Activated T-helper 9 cell treated with anti-CD3 and anti-CD28 coated beads, Interleukin-2, amount 50 U/mL, for 16 hours (primary cell): Measurements from ENCODE around the gene ANXA8.
"Not testable (repeated sequence)": the region's sequence is repeated elsewhere in the genome, so short reads cannot be mapped to it uniquely, and the experiment has no call there.

Experiments used
- DNase-seq: peaks from one replicate; pipeline ENCODE4 v3.0.0-alpha.2; 2020; ENCODE audit warnings: low read depth

ANXA8 gene, protein sequence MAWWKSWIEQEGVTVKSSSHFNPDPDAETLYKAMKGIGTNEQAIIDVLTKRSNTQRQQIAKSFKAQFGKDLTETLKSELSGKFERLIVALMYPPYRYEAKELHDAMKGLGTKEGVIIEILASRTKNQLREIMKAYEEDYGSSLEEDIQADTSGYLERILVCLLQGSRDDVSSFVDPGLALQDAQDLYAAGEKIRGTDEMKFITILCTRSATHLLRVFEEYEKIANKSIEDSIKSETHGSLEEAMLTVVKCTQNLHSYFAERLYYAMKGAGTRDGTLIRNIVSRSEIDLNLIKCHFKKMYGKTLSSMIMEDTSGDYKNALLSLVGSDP

DNA sequence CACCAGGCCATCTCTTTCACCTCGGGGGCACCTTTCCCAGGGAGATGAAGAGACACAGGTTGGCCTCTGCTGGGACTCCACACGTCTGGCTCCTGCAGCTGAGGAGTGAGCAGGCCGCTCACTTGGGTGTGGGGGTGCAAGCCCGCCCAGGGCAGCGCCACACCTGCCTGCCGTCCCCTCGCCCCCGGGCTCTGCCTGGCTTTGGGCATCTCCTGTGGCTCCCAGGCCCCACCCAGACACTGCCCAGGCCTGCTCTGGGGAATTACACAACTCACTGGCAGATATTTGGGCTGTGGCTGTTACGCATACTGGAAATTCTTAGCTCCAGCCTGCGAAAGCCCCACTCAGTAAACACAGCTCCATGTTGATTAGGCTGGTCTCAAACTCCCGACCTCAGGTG lies at the start of gene ANXA8:
ANXA8 (minus strand) TSS at position 193 of the 400 bp plus-strand sequence; CDS start at position 11, 182 bp downstream.
- DNase-seq = not testable (repeated sequence)

DNA sequence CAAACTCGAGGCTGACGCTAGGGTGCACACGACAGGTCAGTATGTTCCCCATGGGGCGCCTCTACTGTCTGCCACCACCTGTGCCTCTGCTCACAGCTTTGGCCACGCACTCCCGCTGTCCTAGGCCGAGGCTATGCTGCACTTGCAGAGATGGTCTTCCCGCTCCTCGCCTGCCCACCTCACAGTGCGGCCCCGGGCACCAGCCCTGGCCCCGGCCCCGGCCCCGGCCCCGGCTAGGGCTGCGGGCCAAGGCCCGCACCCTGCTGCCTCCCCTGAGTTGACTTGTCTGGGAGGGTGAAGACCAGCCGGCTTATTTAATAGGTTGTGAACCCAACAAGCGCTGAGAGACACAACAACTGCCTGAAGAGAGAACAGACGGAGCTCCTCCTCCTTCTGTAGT lies 39.6 kb upstream of the ANXA8 start, which contains the start of gene AGAP9:
AGAP9 (minus strand) TSS at position 164 of the 400 bp plus-strand sequence; CDS start at position 52, 112 bp downstream.
- DNase-seq = not testable (repeated sequence)

DNA sequence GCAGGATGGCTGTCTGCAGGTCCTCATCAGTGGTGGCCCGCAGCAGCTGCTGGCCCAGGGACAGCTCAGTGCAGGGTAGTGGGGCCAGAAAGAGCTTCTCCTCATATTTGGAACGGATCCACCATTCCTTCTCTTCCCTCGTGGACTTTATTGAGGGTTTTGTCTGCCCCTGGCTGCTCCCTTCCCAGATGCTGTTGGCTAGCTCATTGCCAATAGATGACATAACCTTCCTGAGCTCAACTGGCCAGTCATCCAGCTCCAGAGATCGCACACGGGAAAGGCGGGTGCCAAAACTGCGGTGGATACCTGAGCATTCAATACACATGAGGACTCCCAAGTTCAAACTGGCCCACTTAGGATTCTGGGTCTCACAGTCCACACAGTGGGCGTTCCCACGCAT lies 18.4 kb upstream of the ANXA8 start:
- DNase-seq = not testable (repeated sequence)

DNA sequence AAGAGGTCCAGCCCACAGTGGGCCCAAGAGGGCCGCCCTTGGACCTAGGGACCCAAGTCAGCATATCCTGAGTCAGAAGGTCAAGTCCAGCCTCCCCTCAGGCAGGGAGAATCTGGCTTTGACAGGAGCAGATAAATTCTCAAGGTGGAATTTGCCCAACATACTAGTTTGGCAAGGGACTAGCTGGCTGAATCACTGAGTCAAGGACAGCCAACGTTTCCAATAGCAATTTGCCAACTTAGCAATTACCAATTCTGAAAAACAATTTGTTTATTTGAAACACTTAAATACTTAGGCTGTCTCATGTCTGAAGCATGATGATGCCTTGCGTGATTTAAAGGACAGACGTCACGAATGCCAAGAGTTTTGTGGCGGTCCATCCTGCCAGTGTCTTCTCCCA lies 10.3 kb upstream of the ANXA8 start:
- DNase-seq = not testable (repeated sequence)

DNA sequence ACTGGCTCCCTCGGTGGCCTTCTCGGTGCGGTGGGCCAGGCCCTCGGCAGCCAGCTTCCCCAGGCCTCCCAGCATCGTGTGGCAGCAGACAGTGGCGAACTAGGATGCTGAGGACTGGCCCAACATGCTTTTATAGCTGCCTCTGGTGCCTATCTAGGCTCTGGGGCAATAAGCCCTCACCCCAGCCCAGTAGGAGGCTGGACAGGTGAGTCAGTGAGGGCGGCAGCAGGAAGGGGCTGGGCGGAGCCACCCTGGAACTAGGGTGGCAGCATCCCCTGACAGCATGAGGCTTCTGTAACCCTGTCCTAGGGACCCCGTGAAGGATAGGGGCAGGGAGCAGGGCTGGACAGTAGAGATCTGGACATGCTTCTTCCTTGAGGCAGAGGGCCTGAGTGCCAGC lies 7.7 kb upstream of the ANXA8 start, which contains the start of gene FAM25G:
FAM25G (minus strand) TSS at position 101 of the 400 bp plus-strand sequence; CDS start at position 75, 26 bp downstream.
- not testable (repeated sequence) for DNase-seq

DNA sequence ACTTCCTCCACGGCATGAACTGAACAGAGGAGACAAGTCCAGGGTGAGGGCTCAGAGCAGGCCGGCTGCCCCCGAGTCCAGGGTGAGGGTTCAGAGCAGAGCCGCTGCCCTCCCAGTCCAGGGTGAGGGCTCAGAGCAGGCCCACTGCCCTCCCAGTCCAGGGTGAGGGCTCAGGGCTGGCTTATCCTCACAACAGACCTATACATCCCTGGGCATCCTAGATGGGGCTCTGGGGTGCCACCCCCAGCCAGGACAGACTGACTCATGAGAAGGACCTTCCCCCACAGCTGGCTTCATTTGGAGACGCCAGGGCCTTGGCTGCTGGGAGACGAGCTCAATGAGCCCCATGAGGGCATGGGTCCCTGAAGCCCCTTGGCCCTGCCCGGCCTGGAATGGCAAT lies 5.7 kb upstream of the ANXA8 start:
- not testable (repeated sequence) for DNase-seq

DNA sequence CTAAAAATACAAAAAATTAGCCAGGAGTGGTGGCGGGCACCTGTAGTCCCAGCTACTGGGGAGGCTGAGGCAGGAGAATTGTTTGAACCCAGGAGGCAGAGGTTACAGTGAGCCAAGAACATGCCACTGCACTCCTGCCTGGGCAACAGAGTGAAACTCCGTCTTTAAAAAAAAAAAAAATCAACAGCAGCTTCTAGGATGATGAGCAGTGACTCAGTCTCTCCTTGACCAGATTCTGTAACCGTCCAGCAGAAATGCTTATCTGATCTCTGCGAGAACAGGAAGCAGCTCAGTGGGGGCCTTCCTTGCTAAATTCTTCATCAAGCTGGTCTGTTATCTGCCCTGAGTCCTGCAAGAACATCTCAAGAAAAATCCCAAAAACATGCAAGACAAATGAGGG lies 2.0 kb upstream of the ANXA8 start:
- DNase-seq = not testable (repeated sequence)

DNA sequence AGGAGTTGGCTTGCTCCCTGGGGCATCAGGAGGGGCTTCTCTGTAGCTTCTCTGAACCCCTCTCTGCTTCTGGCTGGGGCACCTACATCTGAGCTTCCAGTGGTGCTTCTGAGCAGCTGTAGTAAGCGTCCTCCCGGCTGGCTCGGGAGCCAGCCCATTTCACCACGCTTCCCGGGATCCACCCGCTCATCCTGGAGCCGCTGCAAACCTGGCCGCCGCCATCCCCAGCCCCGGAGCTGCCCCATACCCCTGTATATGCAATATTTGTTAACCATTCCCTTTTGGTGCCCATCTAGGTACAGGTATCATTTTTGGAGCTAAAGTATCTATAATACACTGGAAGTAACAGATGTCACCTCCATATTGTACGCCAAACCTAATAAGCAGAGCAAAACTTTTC lies 871 bp upstream of the ANXA8 start:
- not testable (repeated sequence) for DNase-seq

DNA sequence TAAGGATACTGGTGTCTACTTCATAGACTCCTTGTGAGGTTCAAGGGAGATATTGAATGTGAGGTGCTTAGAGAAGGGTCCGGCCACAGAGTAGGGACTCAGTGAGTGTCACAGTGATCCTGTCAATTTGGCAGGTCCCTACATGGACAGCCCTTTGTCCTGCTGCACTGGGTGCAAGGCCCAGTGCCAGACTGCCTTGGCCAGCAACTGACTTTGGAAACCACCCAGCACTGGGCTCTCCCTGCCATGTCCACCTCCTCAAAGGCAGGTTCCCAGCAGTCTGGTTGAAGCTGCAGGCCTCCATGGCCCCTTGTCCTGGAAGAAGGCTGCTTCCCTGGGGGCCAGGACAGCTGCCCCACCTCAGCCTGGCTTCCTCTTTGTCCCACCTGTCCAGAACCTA lies 1.5 kb downstream of the ANXA8 start:
- not testable (repeated sequence) for DNase-seq

DNA sequence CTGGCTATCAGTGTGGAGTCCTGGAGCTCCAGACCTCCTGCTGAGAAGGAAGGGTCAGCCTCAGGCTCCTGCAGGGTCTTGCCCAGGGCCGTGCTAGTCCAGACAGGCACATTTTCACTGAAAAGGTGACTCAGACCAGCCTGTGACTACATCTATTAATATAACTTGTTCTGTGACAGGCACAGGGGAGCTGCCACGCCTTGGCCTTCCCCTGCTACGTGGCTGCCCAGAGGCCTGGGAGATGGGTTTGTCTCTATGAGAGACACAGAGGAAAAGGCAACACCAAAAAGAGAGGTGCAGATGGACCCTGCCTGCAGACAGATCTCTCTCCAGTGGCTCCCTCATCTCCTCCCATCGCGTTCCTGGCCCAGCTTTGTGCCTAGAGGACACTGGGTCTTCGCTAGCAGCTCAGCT lies 2.1 kb downstream of the ANXA8 start:
- DNase-seq = not testable (repeated sequence)

DNA sequence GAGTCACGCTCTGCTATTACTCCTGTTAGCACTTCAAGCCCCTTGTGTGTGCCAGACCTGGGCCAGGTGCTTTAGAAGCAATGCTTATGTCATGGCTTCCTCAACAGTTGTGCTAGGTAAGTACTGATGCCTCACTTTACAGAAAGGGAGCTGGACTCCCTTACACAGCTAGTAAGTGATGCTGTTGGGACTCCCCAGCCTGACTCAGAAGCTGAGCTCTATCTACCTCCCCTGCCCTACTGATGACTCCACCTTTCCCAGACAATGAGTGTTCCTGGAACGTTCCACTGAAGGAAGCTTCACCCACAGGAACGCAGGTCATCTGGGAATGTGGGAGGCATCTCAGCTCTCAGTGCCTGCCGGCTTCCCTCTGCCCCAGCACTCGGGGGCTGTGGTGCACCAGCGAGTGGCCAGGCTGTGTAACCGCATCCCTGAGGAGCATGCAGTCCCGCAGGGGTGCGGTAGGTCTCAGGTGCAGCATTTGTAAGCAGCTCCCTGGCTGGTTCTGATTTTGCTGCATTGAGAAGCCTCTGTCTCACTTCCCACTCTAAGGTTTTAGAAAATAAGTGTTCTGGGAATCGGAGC lies 2.6 kb downstream of the ANXA8 start:
- not testable (repeated sequence) for DNase-seq

DNA sequence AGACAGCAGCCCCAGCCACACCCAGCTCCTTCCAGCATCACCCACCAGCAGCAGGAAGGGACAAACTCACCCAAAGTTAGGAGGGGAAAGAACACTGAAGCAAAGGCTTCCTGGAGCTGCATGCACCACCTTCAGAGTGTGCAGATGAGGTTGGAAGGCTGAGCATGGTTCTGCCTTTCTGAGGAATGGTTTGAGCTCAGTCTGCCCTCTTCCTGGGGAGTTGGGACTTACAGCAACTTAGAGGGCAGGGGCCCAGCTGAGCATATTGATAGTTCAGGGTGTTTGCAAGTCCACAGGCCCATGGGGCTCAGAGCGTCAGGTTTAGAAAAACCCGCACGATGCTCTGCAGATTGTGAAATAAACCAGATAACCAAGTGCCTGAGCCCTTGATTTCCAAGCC lies 3.8 kb downstream of the ANXA8 start:
- DNase-seq = not testable (repeated sequence)

DNA sequence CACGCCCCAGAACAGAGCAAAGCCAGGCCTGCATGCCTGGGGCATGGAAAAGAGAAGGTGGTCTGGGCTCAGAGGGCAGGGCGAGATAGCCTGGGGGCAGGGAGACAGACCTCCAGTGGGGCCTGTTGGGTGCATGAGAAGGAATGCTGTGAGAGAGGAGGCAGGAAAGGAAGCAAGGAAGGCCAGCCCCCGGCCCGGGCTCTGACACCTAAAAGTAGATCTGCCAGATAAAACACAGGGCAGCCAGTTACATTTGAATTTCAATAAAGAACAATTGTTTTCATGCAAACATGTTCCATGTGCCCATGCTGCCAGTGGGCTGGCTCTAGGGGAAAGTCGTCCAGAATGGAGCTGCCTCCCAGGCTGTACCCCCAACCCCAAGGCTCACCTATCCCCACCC lies 5.8 kb downstream of the ANXA8 start:
- not testable (repeated sequence) for DNase-seq

DNA sequence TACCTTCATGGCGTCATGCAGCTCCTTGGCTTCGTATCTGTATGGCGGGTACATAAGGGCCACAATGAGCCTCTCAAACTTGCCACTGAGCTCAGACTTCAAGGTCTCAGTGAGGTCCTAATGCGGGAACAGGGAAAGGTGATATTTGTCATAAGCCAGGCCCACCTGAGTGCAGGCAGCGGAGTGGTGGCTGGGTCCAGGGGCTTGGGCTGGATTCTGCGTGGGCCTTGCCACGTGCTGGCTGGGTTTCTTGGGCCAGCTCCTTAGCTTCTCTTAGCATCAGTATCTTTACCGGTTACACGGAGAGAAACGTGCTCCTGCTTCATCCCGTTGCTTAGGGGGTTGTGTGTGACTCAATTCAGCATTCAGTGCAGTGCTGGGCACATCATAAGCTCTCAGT lies 6.8 kb downstream of the ANXA8 start:
- DNase-seq = not testable (repeated sequence)

DNA sequence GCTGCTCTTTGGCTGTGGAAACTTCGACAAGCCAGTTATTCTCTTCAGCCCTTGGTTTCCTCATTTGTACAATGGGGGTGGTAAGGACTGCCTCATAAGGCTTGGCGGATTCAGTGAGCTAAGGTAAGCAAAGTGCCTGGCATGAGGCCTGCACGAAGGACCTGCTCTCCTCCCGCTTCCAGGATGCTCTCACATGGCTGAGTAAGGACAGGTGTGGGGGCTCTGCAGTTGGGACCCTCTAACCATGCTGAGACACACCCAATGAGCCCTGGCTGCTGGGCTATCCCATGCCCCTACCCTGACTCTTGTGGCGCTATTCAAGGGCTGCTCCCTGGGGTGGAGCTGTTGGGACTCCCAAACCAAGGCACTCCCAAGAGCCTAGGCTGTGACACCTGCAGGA lies 8.8 kb downstream of the ANXA8 start:
- DNase-seq = not testable (repeated sequence)

DNA sequence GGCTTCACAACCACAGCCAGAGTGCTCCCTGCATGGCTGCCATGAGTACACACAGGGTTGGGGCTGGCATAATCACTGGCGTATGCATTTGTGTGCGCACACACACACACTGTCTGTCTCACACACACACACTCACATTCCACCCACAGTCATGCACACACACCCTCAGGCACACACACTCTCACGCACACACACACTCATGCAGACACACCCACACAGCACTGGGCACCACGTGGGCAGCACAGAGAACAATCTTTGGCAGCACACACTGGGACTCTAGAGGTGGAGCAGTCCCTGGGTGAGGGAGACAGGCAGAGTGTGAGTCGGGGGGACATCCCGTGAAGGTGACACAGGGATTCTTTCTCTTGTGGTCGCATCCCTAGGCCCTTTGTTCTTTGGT lies 10.4 kb downstream of the ANXA8 start:
- not testable (repeated sequence) for DNase-seq

DNA sequence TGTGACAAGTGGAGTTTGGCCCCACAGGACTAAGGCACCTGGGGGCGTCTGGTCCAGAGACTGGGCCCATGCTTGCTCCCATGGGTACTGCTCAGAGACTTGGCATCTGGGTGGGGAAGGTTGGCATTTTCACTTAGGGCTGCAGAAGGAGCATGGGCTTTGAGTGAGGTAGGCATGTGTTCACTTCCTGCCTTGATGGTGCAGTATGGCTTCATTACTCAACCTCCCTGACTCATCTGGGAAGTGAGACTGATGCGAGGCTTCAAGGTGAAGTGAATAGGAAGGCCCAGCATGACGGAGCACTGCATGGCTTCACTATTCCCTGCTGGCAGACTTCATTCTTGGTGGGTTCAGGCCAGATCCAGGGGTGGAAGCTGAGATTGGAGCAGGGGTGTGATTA lies 11.3 kb downstream of the ANXA8 start:
- not testable (repeated sequence) for DNase-seq

DNA sequence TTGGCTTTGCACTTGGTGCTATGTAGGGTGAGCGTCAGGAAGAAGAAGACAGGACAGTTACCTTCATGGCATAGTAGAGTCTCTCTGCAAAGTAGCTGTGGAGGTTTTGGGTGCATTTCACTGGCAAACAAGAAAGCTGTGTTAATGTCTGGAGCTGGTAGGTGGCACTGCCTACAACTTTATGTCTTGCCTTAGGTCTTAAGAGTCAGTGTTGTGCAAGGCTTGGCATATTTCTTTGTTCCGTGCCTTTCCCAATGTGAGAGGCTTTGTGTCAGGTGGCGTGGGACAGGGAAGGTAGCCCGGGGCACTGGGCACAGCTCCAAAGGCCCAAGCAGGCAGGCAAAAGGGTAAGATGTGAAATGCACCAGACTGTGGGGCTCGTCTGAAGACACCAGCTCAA lies 11.8 kb downstream of the ANXA8 start:
- not testable (repeated sequence) for DNase-seq

DNA sequence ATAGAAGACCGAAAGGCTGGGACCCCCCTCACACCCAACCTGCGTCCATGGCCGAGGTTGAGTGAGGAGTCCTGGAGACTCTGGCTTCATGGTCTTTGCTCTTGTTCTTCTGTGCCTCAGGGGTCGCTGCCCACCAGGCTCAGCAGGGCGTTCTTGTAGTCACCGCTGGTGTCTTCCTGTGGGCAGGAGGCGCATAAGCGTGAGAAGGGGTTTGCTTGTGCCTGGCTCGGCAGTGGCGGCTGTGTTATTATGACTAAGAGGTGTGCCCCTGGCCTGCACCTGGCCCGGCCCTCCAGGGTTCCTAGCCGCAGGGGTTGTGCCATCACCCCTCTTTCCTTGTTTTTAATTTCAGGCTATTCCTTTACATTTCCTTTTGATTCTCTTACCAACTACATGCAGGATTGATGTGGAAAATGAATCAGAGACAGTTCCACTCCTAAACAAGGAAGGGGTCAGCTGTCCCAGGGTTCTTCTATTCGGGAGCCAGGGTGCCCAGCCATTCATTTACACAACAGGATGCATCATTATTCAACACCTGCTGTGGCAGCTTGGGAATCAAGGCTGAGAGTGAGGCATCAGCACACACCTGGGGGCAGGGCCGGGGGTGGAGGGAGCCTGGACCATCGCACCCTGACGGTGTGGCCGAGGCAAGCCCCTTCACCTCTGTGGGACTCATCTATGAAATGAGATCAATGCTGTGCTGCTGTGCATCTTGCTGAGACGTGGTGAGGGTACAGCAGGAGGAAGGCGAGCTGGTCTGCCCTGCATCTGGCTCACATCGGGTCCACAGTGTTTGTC lies 15.0 kb downstream of the ANXA8 start:
- DNase-seq = not testable (repeated sequence)

DNA sequence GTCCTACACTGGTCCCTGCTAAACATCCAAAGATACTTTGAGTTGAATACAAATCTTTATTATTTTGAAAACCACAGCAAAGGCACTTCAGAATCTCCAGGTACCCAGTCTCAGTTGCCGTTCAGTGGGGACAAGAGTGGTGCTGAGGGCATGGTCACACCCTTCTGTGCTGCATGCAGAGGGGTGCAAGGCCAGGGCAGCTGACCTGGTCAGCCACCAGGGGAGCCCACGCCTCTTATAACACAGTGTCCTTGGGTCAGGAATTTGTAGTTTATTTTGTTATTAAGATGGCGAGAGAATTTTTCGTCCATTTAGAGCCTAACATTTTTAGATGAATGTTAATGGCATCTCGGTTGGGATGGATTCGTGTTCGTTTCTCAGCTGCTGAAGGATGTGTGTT lies 16.0 kb downstream of the ANXA8 start:
- DNase-seq = not testable (repeated sequence)

DNA sequence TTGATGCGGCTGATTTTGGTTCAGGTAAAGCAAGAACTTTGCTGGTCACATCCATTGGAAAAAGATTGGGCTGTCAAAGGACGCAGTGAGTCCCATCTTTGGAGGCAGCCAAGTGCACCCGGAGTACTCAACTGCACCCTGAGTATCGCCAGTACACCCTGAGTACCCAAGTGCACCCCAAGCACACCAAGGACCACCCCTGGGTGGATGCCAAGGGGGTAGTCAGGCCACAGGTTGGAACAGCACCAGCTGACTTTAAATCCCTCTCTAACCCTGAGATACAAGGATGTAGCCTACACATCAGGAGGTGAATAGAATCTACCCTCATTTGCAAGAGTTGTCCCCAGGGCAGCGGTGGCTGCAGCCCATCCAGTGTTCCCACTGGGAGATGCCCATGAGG lies 16.5 kb downstream of the ANXA8 start:
- DNase-seq = not testable (repeated sequence)

DNA sequence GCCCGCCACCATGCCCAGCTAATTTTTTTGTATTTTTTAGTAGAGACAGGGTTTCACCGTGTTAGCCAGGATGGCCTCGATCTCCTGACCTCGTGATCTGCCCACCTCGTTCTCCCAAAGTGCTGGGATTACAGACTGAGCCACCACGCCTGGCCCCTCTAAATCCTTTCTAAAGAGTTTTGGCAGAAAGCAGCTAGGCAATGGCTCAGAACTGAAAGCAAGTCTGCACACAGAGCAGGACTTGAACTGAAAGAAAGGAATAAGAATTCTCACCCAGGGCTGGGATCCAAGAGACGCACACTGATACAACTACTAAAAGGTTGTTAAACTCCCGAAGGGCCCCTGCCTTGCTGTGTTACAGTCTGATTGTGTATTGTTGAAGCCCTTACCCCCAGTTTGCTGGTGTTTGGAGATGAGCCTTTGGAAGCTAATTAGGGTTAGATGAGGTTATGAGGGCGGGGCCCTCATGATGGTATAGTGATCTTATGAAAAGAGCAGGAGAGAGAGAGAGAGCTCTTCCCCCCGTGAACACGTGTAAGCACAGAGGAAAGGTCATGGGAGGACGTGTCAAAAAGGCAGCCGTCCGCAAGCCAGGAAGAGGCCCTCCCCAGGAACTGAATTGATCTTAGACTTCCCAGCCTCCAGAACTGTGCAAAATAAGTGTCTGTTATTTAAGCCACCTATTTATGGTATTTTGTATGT lies 18.5 kb downstream of the ANXA8 start:
- not testable (repeated sequence) for DNase-seq
